HG03060 (cell line): ENCODE measurements around the gene METTL16.
"Not testable (repeated sequence)": the region's sequence is repeated elsewhere in the genome, so short reads cannot be mapped to it uniquely, and the experiment has no call there.

Source experiments
- ATAC-seq: cut with Tn5 transposase; IDR thresholded peaks from one replicate; pipeline ENCODE4 v1.9.1; 2021; ENCODE audit warnings: low read depth, moderate number of reproducible peaks; ENCODE audit not compliant: unreplicated experiment

METTL16 gene

GRCh38 chr17:2503627-2504026 lies 8.1 kb downstream of the METTL16 start:
- ATAC-seq: no peak

- no peak for ATAC-seq
Measured at GRCh38 chr17:2502871-2503580, 8.7 kb downstream of the METTL16 start.

- ATAC-seq: no peak
Measured at GRCh38 chr17:2500446-2500845, 11.2 kb downstream of the METTL16 start.

GRCh38 chr17:2489286-2489685 lies 22.4 kb downstream of the METTL16 start:
- peak; percentile 35 for ATAC-seq

GRCh38 chr17:2487306-2487705 lies 24.4 kb downstream of the METTL16 start:
- no peak for ATAC-seq

GRCh38 chr17:2486709-2487108 lies 25.0 kb downstream of the METTL16 start:
- ATAC-seq: not testable (repeated sequence)

GRCh38 chr17:2485970-2486369 lies 25.7 kb downstream of the METTL16 start:
- no peak for ATAC-seq

- ATAC-seq: no peak
Measured at GRCh38 chr17:2485543-2485942, 26.1 kb downstream of the METTL16 start.

GRCh38 chr17:2484876-2485275 lies 26.8 kb downstream of the METTL16 start:
- ATAC-seq: no peak

- ATAC-seq: no peak
Measured at GRCh38 chr17:2483084-2483483, 28.6 kb downstream of the METTL16 start.

- no peak for ATAC-seq
Measured at GRCh38 chr17:2482218-2482617, 29.5 kb downstream of the METTL16 start.

GRCh38 chr17:2481760-2482159 lies 29.9 kb downstream of the METTL16 start:
- ATAC-seq: no peak

- no peak for ATAC-seq
Measured at GRCh38 chr17:2478458-2478857, 33.2 kb downstream of the METTL16 start.

GRCh38 chr17:2475056-2475455 lies 36.6 kb downstream of the METTL16 start:
- ATAC-seq: no peak

- ATAC-seq: no peak
Measured at GRCh38 chr17:2474371-2474770, 37.3 kb downstream of the METTL16 start.

- ATAC-seq: no peak
Measured at GRCh38 chr17:2468270-2468669, 43.4 kb downstream of the METTL16 start.

GRCh38 chr17:2466931-2467330 lies 44.8 kb downstream of the METTL16 start:
- no peak for ATAC-seq

- no peak for ATAC-seq
Measured at GRCh38 chr17:2462481-2462880, 49.2 kb downstream of the METTL16 start.

GRCh38 chr17:2459917-2460271 lies 51.8 kb downstream of the METTL16 start:
- ATAC-seq: no peak

- ATAC-seq: no peak
Measured at GRCh38 chr17:2457913-2458312, 53.8 kb downstream of the METTL16 start.

- ATAC-seq: no peak
Measured at GRCh38 chr17:2456475-2456874, 55.2 kb downstream of the METTL16 start.

GRCh38 chr17:2455956-2456355 lies 55.7 kb downstream of the METTL16 start:
- no peak for ATAC-seq

- ATAC-seq: no peak
Measured at GRCh38 chr17:2453866-2454265, 57.8 kb downstream of the METTL16 start.
